Neural progenitor cell (in vitro differentiated cells): Measurements from ENCODE around the gene BIRC3.

Experiments used
- CTCF ChIP-seq: fragments of 200-600 bp; sonication (generic); IDR thresholded peaks from 2 replicates; pipeline ENCODE4 v1.5.1; 2017; ENCODE audit warnings: antibody characterized with exemption, mild to moderate bottlenecking
- EZH2 ChIP-seq: fragments of 200-600 bp; sonication (generic); IDR thresholded peaks from 2 replicates; pipeline ENCODE4 v1.6.1; 2017; ENCODE audit warnings: antibody characterized with exemption, mild to moderate bottlenecking, moderate library complexity
- EZH2phosphoT487 ChIP-seq: fragments of 200-600 bp; sonication (generic); IDR thresholded peaks from 2 replicates; pipeline ENCODE4 v1.6.1; 2017; ENCODE audit warnings: antibody characterized with exemption

- TF ChIP-seq EZH2, result no peak
- TF ChIP-seq EZH2phosphoT487, result no peak
- TF ChIP-seq CTCF, result no peak
Measured at GRCh38 chr11:102320679-102321078, 3.4 kb downstream of the BIRC3 start.
